NT2/D1 (cell line): ENCODE data around the gene ANGPT4.

Source experiments
- SUZ12 ChIP-seq: IDR thresholded peaks from 2 replicates; pipeline ENCODE4 v1.6.1; 2011; ENCODE audit not compliant: insufficient read length, insufficient read depth; ENCODE audit errors: extremely low read depth
- YY1 ChIP-seq: IDR thresholded peaks from 2 replicates; pipeline ENCODE4 v1.6.1; 2011; ENCODE audit not compliant: insufficient read length, insufficient read depth

GRCh38 chr20:889932-890463 is 26.1 kb downstream of the ANGPT4 start:
- TF ChIP-seq SUZ12 (no peak), YY1 (no peak)
